ENCODE results near the gene HNRNPUL1.

- TF ChIP-seq, protein P1, sequence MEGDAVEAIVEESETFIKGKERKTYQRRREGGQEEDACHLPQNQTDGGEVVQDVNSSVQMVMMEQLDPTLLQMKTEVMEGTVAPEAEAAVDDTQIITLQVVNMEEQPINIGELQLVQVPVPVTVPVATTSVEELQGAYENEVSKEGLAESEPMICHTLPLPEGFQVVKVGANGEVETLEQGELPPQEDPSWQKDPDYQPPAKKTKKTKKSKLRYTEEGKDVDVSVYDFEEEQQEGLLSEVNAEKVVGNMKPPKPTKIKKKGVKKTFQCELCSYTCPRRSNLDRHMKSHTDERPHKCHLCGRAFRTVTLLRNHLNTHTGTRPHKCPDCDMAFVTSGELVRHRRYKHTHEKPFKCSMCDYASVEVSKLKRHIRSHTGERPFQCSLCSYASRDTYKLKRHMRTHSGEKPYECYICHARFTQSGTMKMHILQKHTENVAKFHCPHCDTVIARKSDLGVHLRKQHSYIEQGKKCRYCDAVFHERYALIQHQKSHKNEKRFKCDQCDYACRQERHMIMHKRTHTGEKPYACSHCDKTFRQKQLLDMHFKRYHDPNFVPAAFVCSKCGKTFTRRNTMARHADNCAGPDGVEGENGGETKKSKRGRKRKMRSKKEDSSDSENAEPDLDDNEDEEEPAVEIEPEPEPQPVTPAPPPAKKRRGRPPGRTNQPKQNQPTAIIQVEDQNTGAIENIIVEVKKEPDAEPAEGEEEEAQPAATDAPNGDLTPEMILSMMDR (optimal IDR thresholded peaks at IDR 0.05 in 1 of 3, IDR thresholded peaks at IDR 0.05 in 1 of 3, conservative IDR thresholded peaks at IDR 0.05 in 1 of 3; ENCODE audit: extremely low read depth in 1 of 3, insufficient read depth in 2 of 3, low read length in 3 of 3) = no peak
- no peak for TF ChIP-seq EZH2 (IDR thresholded peaks at IDR 0.05; ENCODE audit: low read length)
Observed at GRCh38 chr19:41307090-41307875, 43.1 kb downstream of the HNRNPUL1 start.
